HepG2 (cell line): Measurements from ENCODE around the gene VPS29. TPM values are rescaled to one million over a fixed set of nuclear protein-coding genes. Genes with fewer than 3 reads are reported as not detected.

ENCODE experiments used
- CHD2 ChIP-seq: IDR thresholded peaks from 2 replicates; pipeline ENCODE4 v1.6.1; 2011; ENCODE audit warnings: low read depth, low read length, improper control_type of control experiment
- E2F2 ChIP-seq: sonication (generic); formaldehyde crosslinking; IDR thresholded peaks from 2 replicates; pipeline ENCODE4 v1.4.0; 2020; ENCODE audit warnings: missing genetic modification reagents, borderline replicate concordance
- HHEX ChIP-seq: IDR thresholded peaks from 2 replicates; pipeline ENCODE4 v1.6.1; 2016; ENCODE audit warnings: control low read depth
- IKZF5 ChIP-seq: IDR thresholded peaks from 2 replicates; pipeline ENCODE4 v1.6.1; 2018; ENCODE audit warnings: missing genetic modification reagents, mild to moderate bottlenecking, missing compliant biosample characterization
- ISL2 ChIP-seq: sonication (generic); formaldehyde crosslinking; IDR thresholded peaks from 2 replicates; pipeline ENCODE4 v1.5.0; 2020; ENCODE audit warnings: missing genetic modification reagents
- KDM1A ChIP-seq: IDR thresholded peaks from 2 replicates; pipeline ENCODE4 v1.6.1; 2016; ENCODE audit warnings: missing compliant biosample characterization
- KDM4B ChIP-seq: sonication (generic); formaldehyde crosslinking; IDR thresholded peaks from 2 replicates; pipeline ENCODE4 v1.4.0; 2020; ENCODE audit warnings: missing genetic modification reagents
- KLF16 ChIP-seq, 2 experiments: sonication (generic) in 1 of 2; formaldehyde crosslinking in 1 of 2; IDR thresholded peaks; 2 replicates each; pipeline versions ENCODE4 v1.6.1 to v1.8.0; 2016 to 2023; ENCODE audit warnings: missing genetic modification reagents in 2 of 2, missing compliant biosample characterization in 1 of 2
- NCOA1 ChIP-seq: sonication (generic); formaldehyde crosslinking; IDR thresholded peaks from 2 replicates; pipeline ENCODE4 v1.9.0; 2021; ENCODE audit warnings: missing genetic modification reagents
- NFYC ChIP-seq: IDR thresholded peaks from 2 replicates; pipeline ENCODE4 v1.6.1; 2016; ENCODE audit warnings: missing genetic modification reagents, missing compliant biosample characterization
- PITX1 ChIP-seq: sonication (generic); formaldehyde crosslinking; IDR thresholded peaks from 2 replicates; pipeline ENCODE4 v1.5.1; 2020; ENCODE audit warnings: mild to moderate bottlenecking, missing genetic modification reagents
- POLR2G ChIP-seq: fragments of 200-400 bp; formaldehyde crosslinking; IDR thresholded peaks from 2 replicates; pipeline ENCODE4 v1.6.1; 2018; ENCODE audit warnings: mild to moderate bottlenecking, low read depth, low read length, moderate library complexity
- RFXANK ChIP-seq: IDR thresholded peaks from 2 replicates; pipeline ENCODE4 v1.6.1; 2016
- RFXAP ChIP-seq: sonication (generic); formaldehyde crosslinking; IDR thresholded peaks from 2 replicates; pipeline ENCODE4 v1.4.0; 2020; ENCODE audit warnings: missing genetic modification reagents, borderline replicate concordance
- ZMYM3 ChIP-seq: sonication (generic); formaldehyde crosslinking; IDR thresholded peaks from 2 replicates; pipeline ENCODE4 v1.5.1; 2020; ENCODE audit warnings: mild to moderate bottlenecking, missing genetic modification reagents
- ZNF468 ChIP-seq: sonication (generic); formaldehyde crosslinking; IDR thresholded peaks from 2 replicates; pipeline ENCODE4 v1.8.0; 2022; ENCODE audit warnings: mild to moderate bottlenecking, moderate library complexity, missing genetic modification reagents
- ZNF552 ChIP-seq: sonication (generic); formaldehyde crosslinking; IDR thresholded peaks from 2 replicates; pipeline ENCODE4 v1.9.0; 2022; ENCODE audit warnings: missing genetic modification reagents, mild to moderate bottlenecking, borderline replicate concordance
- ZNF782 ChIP-seq: sonication (generic); formaldehyde crosslinking; IDR thresholded peaks from 2 replicates; pipeline ENCODE4 v1.4.0; 2020; ENCODE audit warnings: missing genetic modification reagents, mild to moderate bottlenecking, borderline replicate concordance
- polyA plus RNA-seq, 8 experiments: library from polyadenylated mRNA; depleted of rRNA in 3 of 8; stranded (reverse) in 7 of 8; unstranded in 1 of 8; fragments of >200 nt; fragmentation: Illumina TruSeq in 4 of 8; extraction: Trizol in 4 of 8; gene quantifications; 2 replicates each; pipeline versions ENCODE4 v1.2.1 to v1.2.3, GENCODE V29; 2011 to 2016; ENCODE audit warnings: low read depth in 4 of 8, missing spikeins in 1 of 8, mixed read lengths in 1 of 8; ENCODE audit not compliant: insufficient read depth in 1 of 8
- total RNA-seq, 5 experiments: library from RNA; depleted of rRNA; stranded (reverse); fragments of >200 nt; fragmentation: Illumina TruSeq; extraction: Trizol; gene quantifications; 2 replicates each; pipeline ENCODE4 v1.2.3, GENCODE V29; 2016; ENCODE audit warnings: low read depth in 1 of 5
- TF ChIP-seq, protein P1 (sequence below): sonication (generic); formaldehyde crosslinking; IDR thresholded peaks from 2 replicates; pipeline ENCODE4 v1.5.0; 2020; ENCODE audit warnings: missing genetic modification reagents
- TF ChIP-seq, protein P2 (sequence below): IDR thresholded peaks from 2 replicates; pipeline ENCODE4 v1.6.1; 2012; ENCODE audit warnings: inconsistent platforms
- TF ChIP-seq, protein P3 (sequence below): sonication (generic); formaldehyde crosslinking; IDR thresholded peaks from 2 replicates; pipeline ENCODE4 v1.5.0; 2020; ENCODE audit warnings: mild to moderate bottlenecking, missing genetic modification reagents, borderline replicate concordance

The VPS29 gene
- total and polyA plus RNA-seq, 2 of the 13 experiments (the other 11 are each of a cell fraction or from before 2014, with no cell fraction given) = 107 to 114 TPM

DNA sequence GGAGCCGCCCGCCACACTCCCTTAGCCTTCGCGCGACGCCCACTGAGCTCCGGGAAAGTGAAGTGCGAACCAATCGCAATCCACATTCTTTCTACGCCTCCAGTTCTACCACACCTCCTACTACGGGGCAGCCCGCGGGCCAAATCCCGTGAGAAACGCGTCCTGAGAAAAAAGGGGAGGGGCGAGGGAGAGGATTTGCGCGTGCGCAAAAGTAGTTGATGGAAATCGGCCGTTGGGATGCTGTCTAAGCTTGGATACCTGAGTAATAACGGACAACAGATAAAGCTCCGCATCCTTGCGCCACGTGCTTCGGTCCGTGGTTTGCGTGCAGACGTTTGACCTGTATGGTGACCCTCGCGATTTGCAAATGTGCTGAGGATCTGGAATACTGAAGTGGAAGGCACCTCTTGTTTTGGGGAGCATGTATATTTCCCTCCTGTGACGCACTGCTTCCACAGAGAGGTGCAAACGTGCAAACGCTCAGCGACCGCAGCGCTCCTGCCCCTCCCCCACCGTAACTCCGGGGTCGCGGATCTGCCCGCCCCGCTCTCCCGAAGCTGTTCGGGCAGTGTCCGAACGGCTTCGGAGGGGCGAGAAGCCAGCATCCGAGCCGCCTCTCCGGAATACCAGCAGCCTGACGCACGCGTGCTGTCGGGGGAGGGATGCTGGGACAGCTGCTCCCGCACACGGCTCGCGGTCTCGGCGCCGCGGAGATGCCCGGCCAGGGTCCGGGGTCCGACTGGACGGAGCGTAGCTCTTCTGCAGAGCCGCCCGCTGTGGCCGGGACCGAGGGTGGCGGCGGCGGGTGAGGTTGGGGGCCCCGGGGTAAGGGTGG, 33.5 kb downstream of the VPS29 start, which contains the start of the genes FAM216A and GPN3 (continued):
- TF ChIP-seq, protein P1, sequence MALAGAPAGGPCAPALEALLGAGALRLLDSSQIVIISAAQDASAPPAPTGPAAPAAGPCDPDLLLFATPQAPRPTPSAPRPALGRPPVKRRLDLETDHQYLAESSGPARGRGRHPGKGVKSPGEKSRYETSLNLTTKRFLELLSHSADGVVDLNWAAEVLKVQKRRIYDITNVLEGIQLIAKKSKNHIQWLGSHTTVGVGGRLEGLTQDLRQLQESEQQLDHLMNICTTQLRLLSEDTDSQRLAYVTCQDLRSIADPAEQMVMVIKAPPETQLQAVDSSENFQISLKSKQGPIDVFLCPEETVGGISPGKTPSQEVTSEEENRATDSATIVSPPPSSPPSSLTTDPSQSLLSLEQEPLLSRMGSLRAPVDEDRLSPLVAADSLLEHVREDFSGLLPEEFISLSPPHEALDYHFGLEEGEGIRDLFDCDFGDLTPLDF (CRISPR knock-in tag) = 0 out of 2 replicates have a peak, but pooled peaks have one; percentile 10
- TF ChIP-seq, protein P2, sequence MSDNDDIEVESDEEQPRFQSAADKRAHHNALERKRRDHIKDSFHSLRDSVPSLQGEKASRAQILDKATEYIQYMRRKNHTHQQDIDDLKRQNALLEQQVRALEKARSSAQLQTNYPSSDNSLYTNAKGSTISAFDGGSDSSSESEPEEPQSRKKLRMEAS = peak; percentile 92
- TF ChIP-seq E2F2 (CRISPR knock-in tag) (no peak), POLR2G (peak; percentile 75), HHEX (CRISPR knock-in tag) (no peak), KLF16 (CRISPR knock-in tag; IDR thresholded peaks at IDR 0.05) (peak in 1 of 2 experiments; percentile 85; a peak in 2 of 4 replicates), NCOA1 (CRISPR knock-in tag) (no peak), ZNF552 (CRISPR knock-in tag) (no peak), KDM1A (CRISPR knock-in tag) (0 out of 2 replicates have a peak, but pooled peaks have one; percentile 6), CHD2 (peak; percentile 91), ISL2 (CRISPR knock-in tag) (peak; percentile 77; the same call in 1 of the 2 replicates), NFYC (peak; percentile 89), KDM4B (CRISPR knock-in tag) (peak; percentile 43; the same call in 1 of the 2 replicates), PITX1 (CRISPR knock-in tag) (peak; percentile 33; the same call in 1 of the 2 replicates), ZMYM3 (CRISPR knock-in tag) (no peak), RFXANK (CRISPR knock-in tag) (peak; percentile 80; the same call in 1 of the 2 replicates), RFXAP (CRISPR knock-in tag) (peak; percentile 77), IKZF5 (peak; percentile 64; the same call in 1 of the 2 replicates), ZNF468 (CRISPR knock-in tag) (0 out of 2 replicates have a peak, but pooled peaks have one; percentile 42), ZNF782 (CRISPR knock-in tag) (peak; percentile 73; the same call in 1 of the 2 replicates)
- TF ChIP-seq, protein P3, sequence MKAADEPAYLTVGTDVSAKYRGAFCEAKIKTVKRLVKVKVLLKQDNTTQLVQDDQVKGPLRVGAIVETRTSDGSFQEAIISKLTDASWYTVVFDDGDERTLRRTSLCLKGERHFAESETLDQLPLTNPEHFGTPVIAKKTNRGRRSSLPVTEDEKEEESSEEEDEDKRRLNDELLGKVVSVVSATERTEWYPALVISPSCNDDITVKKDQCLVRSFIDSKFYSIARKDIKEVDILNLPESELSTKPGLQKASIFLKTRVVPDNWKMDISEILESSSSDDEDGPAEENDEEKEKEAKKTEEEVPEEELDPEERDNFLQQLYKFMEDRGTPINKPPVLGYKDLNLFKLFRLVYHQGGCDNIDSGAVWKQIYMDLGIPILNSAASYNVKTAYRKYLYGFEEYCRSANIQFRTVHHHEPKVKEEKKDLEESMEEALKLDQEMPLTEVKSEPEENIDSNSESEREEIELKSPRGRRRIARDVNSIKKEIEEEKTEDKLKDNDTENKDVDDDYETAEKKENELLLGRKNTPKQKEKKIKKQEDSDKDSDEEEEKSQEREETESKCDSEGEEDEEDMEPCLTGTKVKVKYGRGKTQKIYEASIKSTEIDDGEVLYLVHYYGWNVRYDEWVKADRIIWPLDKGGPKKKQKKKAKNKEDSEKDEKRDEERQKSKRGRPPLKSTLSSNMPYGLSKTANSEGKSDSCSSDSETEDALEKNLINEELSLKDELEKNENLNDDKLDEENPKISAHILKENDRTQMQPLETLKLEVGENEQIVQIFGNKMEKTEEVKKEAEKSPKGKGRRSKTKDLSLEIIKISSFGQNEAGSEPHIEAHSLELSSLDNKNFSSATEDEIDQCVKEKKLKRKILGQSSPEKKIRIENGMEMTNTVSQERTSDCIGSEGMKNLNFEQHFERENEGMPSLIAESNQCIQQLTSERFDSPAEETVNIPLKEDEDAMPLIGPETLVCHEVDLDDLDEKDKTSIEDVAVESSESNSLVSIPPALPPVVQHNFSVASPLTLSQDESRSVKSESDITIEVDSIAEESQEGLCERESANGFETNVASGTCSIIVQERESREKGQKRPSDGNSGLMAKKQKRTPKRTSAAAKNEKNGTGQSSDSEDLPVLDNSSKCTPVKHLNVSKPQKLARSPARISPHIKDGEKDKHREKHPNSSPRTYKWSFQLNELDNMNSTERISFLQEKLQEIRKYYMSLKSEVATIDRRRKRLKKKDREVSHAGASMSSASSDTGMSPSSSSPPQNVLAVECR = peak; percentile 94
